ENCODE measurements around the gene ARL15. TPM values are rescaled to one million over a fixed set of nuclear protein-coding genes. Genes with fewer than 3 reads are reported as not detected.

Gene ARL15
- total and polyA plus RNA-seq, 2 of the 8 experiments (the other 6 are each of a cell fraction or from before 2014, with no cell fraction given): 9.9 to 21.2 TPM

DNA sequence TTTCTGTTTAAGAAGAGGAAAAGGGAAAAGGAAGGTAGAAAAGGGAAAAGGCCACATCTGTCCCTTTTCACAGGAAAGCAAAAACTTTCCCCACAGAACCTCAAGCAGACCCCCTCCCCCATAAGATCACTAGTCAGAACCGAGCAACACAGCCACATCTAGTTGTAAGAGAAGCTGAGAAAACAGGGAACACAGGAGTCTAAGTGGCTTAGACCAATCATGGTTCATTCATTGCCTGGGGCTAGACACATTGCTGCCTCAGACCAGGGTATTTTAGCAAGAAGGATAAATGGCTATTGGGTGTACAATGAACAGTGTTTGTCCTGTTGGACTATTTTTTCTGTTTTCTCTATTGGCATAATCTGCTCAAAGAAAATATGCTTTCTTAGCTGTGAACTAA, 98.0 kb downstream of the ARL15 start (continued):
- no peak for TF ChIP-seq RBBP5 (IDR thresholded peaks at IDR 0.05; ENCODE audit: borderline replicate concordance, low read depth, low read length)
- TF ChIP-seq SRF (IDR thresholded peaks at IDR 0.05; ENCODE audit: low read depth, low read length): no peak
- no peak for TF ChIP-seq ASH2L (IDR thresholded peaks at IDR 0.05; ENCODE audit: low read length)
- TF ChIP-seq, protein P1, sequence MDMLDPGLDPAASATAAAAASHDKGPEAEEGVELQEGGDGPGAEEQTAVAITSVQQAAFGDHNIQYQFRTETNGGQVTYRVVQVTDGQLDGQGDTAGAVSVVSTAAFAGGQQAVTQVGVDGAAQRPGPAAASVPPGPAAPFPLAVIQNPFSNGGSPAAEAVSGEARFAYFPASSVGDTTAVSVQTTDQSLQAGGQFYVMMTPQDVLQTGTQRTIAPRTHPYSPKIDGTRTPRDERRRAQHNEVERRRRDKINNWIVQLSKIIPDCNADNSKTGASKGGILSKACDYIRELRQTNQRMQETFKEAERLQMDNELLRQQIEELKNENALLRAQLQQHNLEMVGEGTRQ (IDR thresholded peaks at IDR 0.05; ENCODE audit: low read length): no peak
- no peak for TF ChIP-seq BACH1 (IDR thresholded peaks at IDR 0.05; ENCODE audit: low read length)
- TF ChIP-seq NANOG (IDR thresholded peaks at IDR 0.05; ENCODE audit: insufficient read depth, low read depth, low read length, poor library complexity, severe bottlenecking): no peak
- no peak for TF ChIP-seq BCL11A (IDR thresholded peaks at IDR 0.05; ENCODE audit: low read depth in 2 of 2, low read length in 2 of 2)

Data from H1 (cell line).